ENCODE results near the gene ACAD9. TPM values are rescaled to one million over a fixed set of nuclear protein-coding genes. Genes with fewer than 3 reads are reported as not detected.

Gene ACAD9
- total and polyA plus RNA-seq, 2 experiments from 2014 or later, result 22.3 to 29.7 TPM

DNA sequence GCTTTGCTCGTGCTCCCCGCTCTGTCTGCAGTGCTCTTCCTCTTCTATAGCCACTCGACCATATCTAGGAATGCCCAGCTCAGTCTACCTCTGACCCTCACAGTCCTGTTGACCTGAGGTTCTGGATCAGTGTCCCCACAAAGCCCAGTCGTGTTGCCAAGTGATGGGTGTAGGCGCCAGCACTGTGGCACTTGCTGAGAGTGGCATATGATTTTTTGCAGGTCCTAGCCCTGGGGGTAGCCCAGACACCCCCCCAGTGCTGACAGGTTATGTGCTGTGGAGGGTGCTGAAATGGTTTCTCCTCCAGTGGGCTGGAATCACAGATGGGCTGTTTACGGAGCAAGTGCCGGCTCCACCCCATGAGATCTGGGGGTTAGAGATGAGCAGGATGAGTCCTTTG is 32.5 kb downstream of the ACAD9 start:
- Histone ChIP-seq H3K9me2 (ENCODE audit: insufficient read depth) (no peaks in the 10 kb centered on the region), H3K27ac (no peak overlapping the region), H3K4me1 (ENCODE audit: insufficient read depth) (no peaks in the 10 kb centered on the region), H3F3A (ENCODE audit: insufficient read depth) (no peaks in the 10 kb centered on the region), H3K4me3 (no peak overlapping the region), H3K36me3 (ENCODE audit: low read depth) (peaks cover 7% of the 10 kb centered on the region; the same call in 1 of the 2 replicates), H3K4me2 (ENCODE audit: unreplicated experiment) (no peak overlapping the region), H2AFZ (no peak overlapping the region), H3K9me3 (ENCODE audit: low read depth) (no peaks in the 10 kb centered on the region), H3K27me3 (replicated peaks; ENCODE audit: insufficient read depth) (no peaks in the 10 kb centered on the region), H3K79me2 (ENCODE audit: insufficient read depth) (no peaks in the 10 kb centered on the region), H4K20me1 (ENCODE audit: insufficient read depth) (no peaks in the 10 kb centered on the region), H3K9ac (no peak overlapping the region)
- in situ Hi-C loops (cut with MboI), result no loop called here
- DNase-seq, result no peak
- TF ChIP-seq EZH2phosphoT487 (IDR thresholded peaks at IDR 0.05; ENCODE audit: insufficient read depth, low read depth), result no peak
- WGBS, 2 experiments (ENCODE audit: low coverage in 1 of 2, low lambda C conversion rate in 2 of 2, missing lambda C conversion rate in 2 of 2), result 85 to 87% methylated on average over 7 of the region's 7 CpGs

GRCh38 chr3:128914966-128915645 is 35.7 kb downstream of the ACAD9 start:
- H3K4me2 ChIP-seq (ENCODE audit: unreplicated experiment), result no peak overlapping the region
- no peaks in the 10 kb centered on the region for H3K4me1 ChIP-seq (ENCODE audit: insufficient read depth)
- H4K20me1 ChIP-seq (ENCODE audit: insufficient read depth), result no peaks in the 10 kb centered on the region
- in situ Hi-C loops (cut with MboI), result no loop called here
- H3K9me3 ChIP-seq (ENCODE audit: low read depth), result no peaks in the 10 kb centered on the region
- no peak overlapping the region for H3K4me3 ChIP-seq
- H3F3A ChIP-seq (ENCODE audit: insufficient read depth), result no peaks in the 10 kb centered on the region
- 88 to 93% methylated on average over 10 of the region's 10 CpGs for WGBS, 2 experiments (ENCODE audit: low coverage in 1 of 2, low lambda C conversion rate in 2 of 2, missing lambda C conversion rate in 2 of 2)
- H3K9ac ChIP-seq, result no peak overlapping the region
- no peaks in the 10 kb centered on the region for H3K27me3 ChIP-seq (replicated peaks; ENCODE audit: insufficient read depth)
- no peak for TF ChIP-seq EZH2phosphoT487 (IDR thresholded peaks at IDR 0.05; ENCODE audit: insufficient read depth, low read depth)
- no peaks in the 10 kb centered on the region for H3K9me2 ChIP-seq (ENCODE audit: insufficient read depth)
- no peak overlapping the region for H3K27ac ChIP-seq
- H3K36me3 ChIP-seq (ENCODE audit: low read depth), result peaks cover 16% of the 10 kb centered on the region; the same call in 1 of the 2 replicates
- no peaks in the 10 kb centered on the region for H3K79me2 ChIP-seq (ENCODE audit: insufficient read depth)
- H2AFZ ChIP-seq, result no peak overlapping the region
- no peak for DNase-seq

GRCh38 chr3:128917291-128917690 is 37.9 kb downstream of the ACAD9 start:
- no peak for TF ChIP-seq EZH2 (IDR thresholded peaks at IDR 0.05; ENCODE audit: insufficient read depth, poor library complexity, severe bottlenecking)
- no peak for TF ChIP-seq EZH2phosphoT487 (IDR thresholded peaks at IDR 0.05; ENCODE audit: insufficient read depth, low read depth)
- no peak overlapping the region for H3K4me3 ChIP-seq
- no peaks in the 10 kb centered on the region for H3K79me2 ChIP-seq (ENCODE audit: insufficient read depth)
- H3K27ac ChIP-seq, result no peak overlapping the region
- no peak overlapping the region for H3K9ac ChIP-seq
- H3K27me3 ChIP-seq (replicated peaks; ENCODE audit: insufficient read depth), result no peaks in the 10 kb centered on the region
- no peaks in the 10 kb centered on the region for H4K20me1 ChIP-seq (ENCODE audit: insufficient read depth)
- in situ Hi-C loops (cut with MboI), result no loop called here
- WGBS, 2 experiments (ENCODE audit: low coverage in 1 of 2, low lambda C conversion rate in 2 of 2, missing lambda C conversion rate in 2 of 2), result 44 to 62% methylated on average over 2 of the region's 2 CpGs
- H3K9me2 ChIP-seq (ENCODE audit: insufficient read depth), result no peaks in the 10 kb centered on the region
- H3K36me3 ChIP-seq (ENCODE audit: low read depth), result peaks cover 16% of the 10 kb centered on the region; the same call in 1 of the 2 replicates
- H3K9me3 ChIP-seq (ENCODE audit: low read depth), result no peaks in the 10 kb centered on the region
- H3K4me1 ChIP-seq (ENCODE audit: insufficient read depth), result no peaks in the 10 kb centered on the region
- DNase-seq, result no peak
- H3F3A ChIP-seq (ENCODE audit: insufficient read depth), result no peaks in the 10 kb centered on the region
- no peak overlapping the region for H2AFZ ChIP-seq
- no peak overlapping the region for H3K4me2 ChIP-seq (ENCODE audit: unreplicated experiment)

- H3K36me3 ChIP-seq (ENCODE audit: low read depth), result peaks cover 11% of the 10 kb centered on the region; the same call in 1 of the 2 replicates
- no peak overlapping the region for H2AFZ ChIP-seq
- in situ Hi-C loops (cut with MboI), result no loop called here
- H3F3A ChIP-seq (ENCODE audit: insufficient read depth), result no peaks in the 10 kb centered on the region
- H3K27ac ChIP-seq, result no peak overlapping the region
- H3K79me2 ChIP-seq (ENCODE audit: insufficient read depth), result no peaks in the 10 kb centered on the region
- no peaks in the 10 kb centered on the region for H3K9me2 ChIP-seq (ENCODE audit: insufficient read depth)
- 100% methylated on average over 1 of the region's 1 CpG for whole genome bisulfite sequencing, 2 experiments (ENCODE audit: low coverage in 1 of 2, low lambda C conversion rate in 2 of 2, missing lambda C conversion rate in 2 of 2)
- DNase-seq, result no peak
- no peaks in the 10 kb centered on the region for H3K4me1 ChIP-seq (ENCODE audit: insufficient read depth)
- H3K4me2 ChIP-seq (ENCODE audit: unreplicated experiment), result no peak overlapping the region
- H3K4me3 ChIP-seq, result no peak overlapping the region
- H4K20me1 ChIP-seq (ENCODE audit: insufficient read depth), result no peaks in the 10 kb centered on the region
- no peaks in the 10 kb centered on the region for H3K9me3 ChIP-seq (ENCODE audit: low read depth)
- no peaks in the 10 kb centered on the region for H3K27me3 ChIP-seq (replicated peaks; ENCODE audit: insufficient read depth)
- TF ChIP-seq EZH2 (IDR thresholded peaks at IDR 0.05; ENCODE audit: insufficient read depth, poor library complexity, severe bottlenecking), result no peak
- TF ChIP-seq EZH2phosphoT487 (IDR thresholded peaks at IDR 0.05; ENCODE audit: insufficient read depth, low read depth), result no peak
- H3K9ac ChIP-seq, result no peak overlapping the region
Measured at GRCh38 chr3:128919988-128920387, 40.6 kb downstream of the ACAD9 start.
